ENCODE data around the gene TEX264. TPM values are rescaled to one million over a fixed set of nuclear protein-coding genes. Genes with fewer than 3 reads are reported as not detected.
A peak's percentile ranks its signal among the peaks of the same experiment; 100 is the strongest.

The TEX264 gene
- total and polyA plus RNA-seq, 10 donors = 29.8 to 73.1 (median 53.9) TPM

GRCh38 chr3:51712038-51712420 is 41.0 kb downstream of the TEX264 start:
- Histone ChIP-seq H3K4me3 (no peak overlapping the region), H3K9me3 (no peaks in the 10 kb centered on the region), H3K36me3 (no peaks in the 10 kb centered on the region), H3K27me3 (replicated peaks in 1 of 7) (peaks cover 0 to under 1% (median 0%) of the 10 kb centered on the region in 7 donors), H3K4me1 (peaks cover 0 to 14% (median 3%) of the 10 kb centered on the region in 6 donors), H3K27ac (no peak overlapping the region)
- TF ChIP-seq POLR2A (IDR thresholded peaks at IDR 0.05) (no peak), POLR2AphosphoS5 (IDR thresholded peaks at IDR 0.05) (no peak)
- TF ChIP-seq, protein P1, sequence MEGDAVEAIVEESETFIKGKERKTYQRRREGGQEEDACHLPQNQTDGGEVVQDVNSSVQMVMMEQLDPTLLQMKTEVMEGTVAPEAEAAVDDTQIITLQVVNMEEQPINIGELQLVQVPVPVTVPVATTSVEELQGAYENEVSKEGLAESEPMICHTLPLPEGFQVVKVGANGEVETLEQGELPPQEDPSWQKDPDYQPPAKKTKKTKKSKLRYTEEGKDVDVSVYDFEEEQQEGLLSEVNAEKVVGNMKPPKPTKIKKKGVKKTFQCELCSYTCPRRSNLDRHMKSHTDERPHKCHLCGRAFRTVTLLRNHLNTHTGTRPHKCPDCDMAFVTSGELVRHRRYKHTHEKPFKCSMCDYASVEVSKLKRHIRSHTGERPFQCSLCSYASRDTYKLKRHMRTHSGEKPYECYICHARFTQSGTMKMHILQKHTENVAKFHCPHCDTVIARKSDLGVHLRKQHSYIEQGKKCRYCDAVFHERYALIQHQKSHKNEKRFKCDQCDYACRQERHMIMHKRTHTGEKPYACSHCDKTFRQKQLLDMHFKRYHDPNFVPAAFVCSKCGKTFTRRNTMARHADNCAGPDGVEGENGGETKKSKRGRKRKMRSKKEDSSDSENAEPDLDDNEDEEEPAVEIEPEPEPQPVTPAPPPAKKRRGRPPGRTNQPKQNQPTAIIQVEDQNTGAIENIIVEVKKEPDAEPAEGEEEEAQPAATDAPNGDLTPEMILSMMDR (IDR thresholded peaks at IDR 0.05 in 8 of 11, conservative IDR thresholded peaks at IDR 0.05 in 3 of 11) = no peak
- DNase-seq = no peak
- intact Hi-C loops (cut with DNase I; ENCODE audit: low total_unique reads) = loop anchor here (10.0 kb wide), 1 partner anchor 93 kb away; no protein-coding TSS in a partner anchor
- WGBS, 5 donors = 67 to 97% (median 94%) methylated on average over 1 of the region's 1 CpG

- WGBS, 5 donors = 94 to 97% (median 96%) methylated on average over 14 to 20 of the region's 20 CpGs
- Histone ChIP-seq H3K27me3 (replicated peaks in 1 of 7) (no peaks in the 10 kb centered on the region), H3K36me3 (no peaks in the 10 kb centered on the region), H3K4me1 (peaks cover 0 to 10% (median 0%) of the 10 kb centered on the region in 6 donors), H3K9me3 (no peaks in the 10 kb centered on the region), H3K27ac (no peak overlapping the region), H3K4me3 (no peak overlapping the region)
- TF ChIP-seq POLR2A (IDR thresholded peaks at IDR 0.05) = no peak
- no peak for TF ChIP-seq POLR2AphosphoS5 (IDR thresholded peaks at IDR 0.05)
- TF ChIP-seq, protein P1 (IDR thresholded peaks at IDR 0.05 in 8 of 11, conservative IDR thresholded peaks at IDR 0.05 in 3 of 11) = no peak
- DNase-seq = no peak
- intact Hi-C loops (cut with DNase I; ENCODE audit: low total_unique reads) = loop anchor here (10.0 kb wide), 1 partner anchor 92 kb away; no protein-coding TSS in a partner anchor
These were observed 41.5 kb downstream of the TEX264 start for GRCh38 chr3:51712511-51712931.

GRCh38 chr3:51712963-51713362 is 41.9 kb downstream of the TEX264 start:
- intact Hi-C loops (cut with DNase I; ENCODE audit: low total_unique reads) = loop anchor here (10.0 kb wide), 1 partner anchor 92 kb away; no protein-coding TSS in a partner anchor
- H3K9me3 ChIP-seq = no peaks in the 10 kb centered on the region
- H3K36me3 ChIP-seq = no peaks in the 10 kb centered on the region
- TF ChIP-seq, protein P1 (IDR thresholded peaks at IDR 0.05 in 8 of 11, conservative IDR thresholded peaks at IDR 0.05 in 3 of 11) = no peak
- TF ChIP-seq POLR2AphosphoS5 (IDR thresholded peaks at IDR 0.05) (no peak), POLR2A (IDR thresholded peaks at IDR 0.05) (no peak)
- 93 to 98% (median 95%) methylated on average over 19 of the region's 19 CpGs for WGBS, 5 donors
- H3K4me3 ChIP-seq = no peak overlapping the region
- no peaks in the 10 kb centered on the region for H3K27me3 ChIP-seq (replicated peaks in 1 of 7)
- no peak for DNase-seq
- H3K4me1 ChIP-seq = peaks cover 0 to 10% (median 0%) of the 10 kb centered on the region in 6 donors
- H3K27ac ChIP-seq = no peak overlapping the region

- 85 to 90% (median 85%) methylated on average over 27 to 36 of the region's 36 CpGs for WGBS, 5 donors
- H3K36me3 ChIP-seq = no peaks in the 10 kb centered on the region
- no peak for TF ChIP-seq POLR2A (IDR thresholded peaks at IDR 0.05)
- TF ChIP-seq POLR2AphosphoS5 (IDR thresholded peaks at IDR 0.05) = peak; percentile 25 to 55 (median 27)
- no peak for DNase-seq
- peaks cover 0 to 19% (median 9%) of the 10 kb centered on the region in 6 donors for H3K4me1 ChIP-seq
- H3K9me3 ChIP-seq = no peaks in the 10 kb centered on the region
- no peaks in the 10 kb centered on the region for H3K27me3 ChIP-seq (replicated peaks in 1 of 7)
- no peak overlapping the region for H3K4me3 ChIP-seq
- H3K27ac ChIP-seq = no peak overlapping the region
- intact Hi-C loops (cut with DNase I; ENCODE audit: low total_unique reads) = loop anchor here (10.0 kb wide), 1 partner anchor 89 kb away; no protein-coding TSS in a partner anchor
These were observed 44.4 kb downstream of the TEX264 start for GRCh38 chr3:51715231-51715976.
